Prostate gland (tissue), 2 donors: ENCODE data around the gene STMND1. TPM values are rescaled to one million over a fixed set of nuclear protein-coding genes. Genes with fewer than 3 reads are reported as not detected.

Experiments
- DNase-seq: peaks from one replicate; pipeline ENCODE4 v3.0.0-alpha.2; 2019; ENCODE audit warnings: low spot score
- H3K27ac ChIP-seq, 2 donors: fragments of 200-600 bp; sonication (generic); 2 replicates each; pipeline ENCODE4 v1.5.1; 2017 to 2019
- H3K27me3 ChIP-seq: fragments of 200-600 bp; sonication (generic); replicated peaks from 2 replicates; pipeline ENCODE4 v1.5.1; 2019; ENCODE audit not compliant: insufficient read depth
- H3K36me3 ChIP-seq, 2 donors: fragments of 200-600 bp; sonication (generic); 1 replicate in 1 of 2; 2 replicates in 1 of 2; pipeline versions ENCODE4 v1.5.1 to v1.8.1; 2017 to 2019
- H3K4me1 ChIP-seq: fragments of 200-600 bp; sonication (generic); replicated peaks from 2 replicates; pipeline ENCODE4 v1.5.1; 2019
- H3K4me3 ChIP-seq, 2 donors: fragments of 200-600 bp; sonication (generic); 2 replicates each; pipeline ENCODE4 v1.5.1; 2017 to 2019
- H3K9me3 ChIP-seq: fragments of 200-600 bp; sonication (generic); 2 replicates; pipeline ENCODE4 v1.5.1; 2017
- CTCF ChIP-seq, 4 experiments: fragments of 200-600 bp in 2 of 4; fragments of 450-650 bp in 2 of 4; sonication (generic) in 2 of 4; IDR thresholded peaks; 1 replicate in 3 of 4; 2 replicates in 1 of 4; pipeline ENCODE4 v1.5.1; 2016 to 2019; ENCODE audit warnings: antibody characterized with exemption in 4 of 4, mild to moderate bottlenecking in 2 of 4, moderate library complexity in 2 of 4
- POLR2A ChIP-seq: fragments of 450-650 bp; IDR thresholded peaks from one replicate; pipeline ENCODE4 v1.6.1; 2016; ENCODE audit warnings: antibody characterized with exemption, mild to moderate bottlenecking
- POLR2AphosphoS5 ChIP-seq: sonication (generic); formaldehyde crosslinking; IDR thresholded peaks from one replicate; pipeline ENCODE4 v1.6.1; 2017; ENCODE audit warnings: antibody characterized with exemption
- WGBS: methylation state at CpG from one replicate; pipeline ENCODE4 v1.1.5; 2018; 5-methylcytosine and 5-hydroxymethylcytosine counted together
- intact Hi-C: fragments of 100-400 bp; cut with DNase I; formaldehyde crosslinking; loops from one replicate; pipeline ENCODE4 v1.14.2; 2022
- total RNA-seq, 2 donors: library from RNA; depleted of rRNA; stranded (reverse); fragments of >200 nt; gene quantifications; one replicate each; pipeline ENCODE4 v1.1.0, GENCODE V29; 2016

Gene STMND1
- total RNA-seq, 2 donors from 2014 or later: 15.6 TPM; not detected in 1

- Histone ChIP-seq H3K4me3 (no peak overlapping the region), H3K27me3 (no peaks in the 10 kb centered on the region), H3K4me1 (no peaks in the 10 kb centered on the region), H3K9me3 (no peaks in the 10 kb centered on the region), H3K36me3 (no peaks in the 10 kb centered on the region), H3K27ac (no peak overlapping the region)
- no peak for TF ChIP-seq POLR2AphosphoS5
- intact Hi-C loops: no loop called here
- WGBS: 72% methylated on average over 5 of the region's 5 CpGs
- no peak for DNase-seq
These were observed 13.6 kb downstream of the STMND1 start for GRCh38 chr6:17115251-17116116.

DNA sequence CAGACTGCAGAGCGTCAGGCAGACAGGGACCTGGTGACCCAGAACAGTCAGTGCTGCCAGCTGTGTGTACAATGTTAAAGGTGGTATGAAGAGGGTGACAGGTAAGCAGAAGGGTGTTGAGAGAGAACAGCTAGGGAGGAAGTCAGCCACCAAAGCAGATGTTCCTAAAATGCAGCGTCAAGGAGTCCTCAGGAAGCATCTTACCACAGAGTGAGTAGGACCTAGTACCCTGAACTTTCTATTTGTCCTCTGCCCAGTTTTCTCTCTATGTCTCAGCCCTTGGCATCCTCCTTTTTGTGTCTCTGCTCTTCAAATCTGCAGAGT lies 14.2 kb downstream of the STMND1 start:
- H3K4me1 ChIP-seq: no peaks in the 10 kb centered on the region
- TF ChIP-seq POLR2A (no peak), CTCF (IDR thresholded peaks at IDR 0.05) (no peak), POLR2AphosphoS5 (no peak)
- intact Hi-C loops: no loop called here
- no peaks in the 10 kb centered on the region for H3K9me3 ChIP-seq
- H3K4me3 ChIP-seq: no peak overlapping the region
- DNase-seq: no peak
- WGBS: 68% methylated on average over 2 of the region's 2 CpGs
- no peak overlapping the region for H3K27ac ChIP-seq
- H3K36me3 ChIP-seq: no peaks in the 10 kb centered on the region
- no peaks in the 10 kb centered on the region for H3K27me3 ChIP-seq

DNA sequence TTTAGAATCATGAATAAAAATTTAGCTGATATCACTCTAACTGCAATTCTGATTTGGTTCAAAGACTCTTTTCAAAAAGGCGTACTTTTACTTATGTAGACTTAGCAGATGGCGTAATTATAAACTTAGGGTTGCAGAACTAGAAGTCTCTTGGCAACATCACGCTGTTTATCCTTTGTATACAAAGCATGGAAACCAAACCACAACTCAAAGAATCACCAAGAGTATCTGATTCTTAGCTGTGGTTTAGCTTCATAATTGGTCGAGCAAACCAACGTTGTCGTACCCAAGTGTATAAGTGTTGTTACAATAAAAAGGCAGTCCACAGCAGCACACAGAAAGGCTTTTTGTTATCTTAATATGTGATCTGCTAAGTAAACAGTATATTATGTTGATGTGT lies 18.2 kb downstream of the STMND1 start:
- Histone ChIP-seq H3K4me3 (no peak overlapping the region), H3K4me1 (no peaks in the 10 kb centered on the region), H3K36me3 (no peaks in the 10 kb centered on the region), H3K9me3 (no peaks in the 10 kb centered on the region), H3K27me3 (no peaks in the 10 kb centered on the region), H3K27ac (no peak overlapping the region)
- intact Hi-C loops: no loop called here
- no peak for DNase-seq
- WGBS: 57% methylated on average over 6 of the region's 6 CpGs
- TF ChIP-seq POLR2A: no peak
- TF ChIP-seq CTCF (IDR thresholded peaks at IDR 0.05): no peak
- TF ChIP-seq POLR2AphosphoS5: no peak

DNA sequence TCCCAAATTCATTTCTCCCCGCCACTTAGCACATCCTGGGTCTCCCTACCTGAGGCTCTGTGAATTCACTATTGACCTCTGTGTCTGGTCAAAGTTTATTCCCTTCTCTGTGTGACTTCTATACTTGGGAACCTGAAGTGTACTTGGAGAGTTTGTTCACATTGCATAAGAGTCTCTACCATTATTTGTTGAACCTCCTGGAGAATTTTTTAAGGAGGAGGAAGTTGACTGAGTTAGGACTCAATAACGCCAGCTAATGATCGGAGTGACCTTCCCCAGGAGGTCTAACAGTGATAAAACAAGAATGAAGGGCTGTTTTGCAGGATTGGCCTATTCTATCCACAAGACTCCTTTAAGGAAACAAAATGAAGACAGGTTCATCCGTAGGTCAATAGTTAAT lies 23.6 kb downstream of the STMND1 start:
- Histone ChIP-seq H3K4me3 (no peak overlapping the region), H3K27ac (no peak overlapping the region), H3K9me3 (no peaks in the 10 kb centered on the region), H3K36me3 (no peaks in the 10 kb centered on the region), H3K27me3 (no peaks in the 10 kb centered on the region), H3K4me1 (no peaks in the 10 kb centered on the region)
- intact Hi-C loops: no loop called here
- 77% methylated on average over 4 of the region's 4 CpGs for WGBS
- DNase-seq: no peak
- TF ChIP-seq POLR2AphosphoS5: no peak
- TF ChIP-seq CTCF (IDR thresholded peaks at IDR 0.05): no peak
- no peak for TF ChIP-seq POLR2A

GRCh38 chr6:17130786-17131185 lies 28.9 kb downstream of the STMND1 start:
- Histone ChIP-seq H3K27ac (no peak overlapping the region), H3K4me3 (no peak overlapping the region), H3K9me3 (no peaks in the 10 kb centered on the region), H3K27me3 (no peaks in the 10 kb centered on the region), H3K4me1 (no peaks in the 10 kb centered on the region), H3K36me3 (no peaks in the 10 kb centered on the region)
- DNase-seq: no peak
- intact Hi-C loops: no loop called here
- WGBS: 83% methylated on average over 3 of the region's 3 CpGs
- TF ChIP-seq POLR2A: no peak

DNA sequence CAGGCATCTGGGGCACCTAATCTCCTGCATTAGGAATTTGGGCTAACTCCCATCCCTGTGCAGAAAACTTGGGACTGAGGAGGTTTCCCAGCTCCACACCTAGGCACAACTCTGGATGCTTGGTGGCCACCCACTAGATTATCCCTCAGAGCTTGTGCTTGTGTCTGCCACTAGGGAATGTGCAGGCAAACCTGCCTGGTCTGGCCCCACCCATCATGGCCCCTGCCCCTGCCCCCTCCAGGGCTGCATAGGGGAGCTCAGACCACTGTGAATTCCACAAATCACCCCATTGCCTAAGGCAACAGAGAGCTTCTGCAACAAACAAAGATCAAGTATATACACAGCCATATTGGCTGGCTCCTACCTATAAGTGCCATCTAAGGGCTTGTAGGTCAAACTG lies 31.1 kb downstream of the STMND1 start:
- H3K4me1 ChIP-seq: no peaks in the 10 kb centered on the region
- no peaks in the 10 kb centered on the region for H3K36me3 ChIP-seq
- no peaks in the 10 kb centered on the region for H3K27me3 ChIP-seq
- no peak for TF ChIP-seq POLR2AphosphoS5
- TF ChIP-seq POLR2A: no peak
- TF ChIP-seq CTCF (IDR thresholded peaks at IDR 0.05): no peak
- H3K27ac ChIP-seq: no peak overlapping the region
- no peak for DNase-seq
- H3K9me3 ChIP-seq: no peaks in the 10 kb centered on the region
- H3K4me3 ChIP-seq: no peak overlapping the region
- intact Hi-C loops: no loop called here
